ENCODE measurements around the gene POLR3A. TPM values are rescaled to one million over a fixed set of nuclear protein-coding genes. Genes with fewer than 3 reads are reported as not detected.

Gene POLR3A
- total and polyA plus RNA-seq, 9 donors = 4.8 to 15.0 (median 12.8) TPM

GRCh38 chr10:78023741-78024140 is 5.6 kb downstream of the POLR3A start:
- H3K9me3 ChIP-seq = no peaks in the 10 kb centered on the region
- no peaks in the 10 kb centered on the region for H3K36me3 ChIP-seq
- no peak overlapping the region for H3K27ac ChIP-seq
- DNase-seq = no peak
- TF ChIP-seq CTCF (IDR thresholded peaks at IDR 0.05) = no peak
- H3K4me1 ChIP-seq (ENCODE audit: insufficient read depth) = peaks cover 5% of the 10 kb centered on the region
- H3K4me3 ChIP-seq = no peak overlapping the region
- WGBS, 3 donors = 95 to 97% (median 97%) methylated on average over 3 of the region's 3 CpGs
- no peaks in the 10 kb centered on the region for H3K27me3 ChIP-seq
- intact Hi-C loops (cut with DNase I) = no loop called here

GRCh38 chr10:78021201-78021600 is 8.1 kb downstream of the POLR3A start:
- H3K27me3 ChIP-seq = no peaks in the 10 kb centered on the region
- intact Hi-C loops (cut with DNase I) = no loop called here
- TF ChIP-seq CTCF (IDR thresholded peaks at IDR 0.05) (no peak), EP300 (IDR thresholded peaks at IDR 0.05) (no peak), POLR2A (IDR thresholded peaks at IDR 0.05) (no peak)
- no peaks in the 10 kb centered on the region for H3K9me3 ChIP-seq
- H3K4me3 ChIP-seq = no peak overlapping the region
- no peaks in the 10 kb centered on the region for H3K36me3 ChIP-seq
- DNase-seq = no peak
- 77 to 82% (median 81%) methylated on average over 2 of the region's 2 CpGs for WGBS, 3 donors
- H3K27ac ChIP-seq = no peak overlapping the region
- no peaks in the 10 kb centered on the region for H3K4me1 ChIP-seq (ENCODE audit: insufficient read depth)

- Histone ChIP-seq H3K4me1 (ENCODE audit: insufficient read depth) (no peaks in the 10 kb centered on the region), H3K27me3 (no peaks in the 10 kb centered on the region), H3K36me3 (no peaks in the 10 kb centered on the region), H3K27ac (no peak overlapping the region), H3K9me3 (no peaks in the 10 kb centered on the region), H3K4me3 (no peak overlapping the region)
- no peak for TF ChIP-seq EP300 (IDR thresholded peaks at IDR 0.05)
- TF ChIP-seq CTCF (IDR thresholded peaks at IDR 0.05) = no peak
- no peak for TF ChIP-seq POLR2A (IDR thresholded peaks at IDR 0.05)
- no peak for DNase-seq
- WGBS, 3 donors = 75 to 87% (median 84%) methylated on average over 3 of the region's 3 CpGs
- intact Hi-C loops (cut with DNase I) = no loop called here
These were observed 10.1 kb downstream of the POLR3A start for GRCh38 chr10:78019264-78019663.

- Histone ChIP-seq H3K4me3 (no peak overlapping the region), H3K4me1 (ENCODE audit: insufficient read depth) (no peaks in the 10 kb centered on the region), H3K9me3 (no peaks in the 10 kb centered on the region), H3K27ac (no peak overlapping the region), H3K27me3 (no peaks in the 10 kb centered on the region), H3K36me3 (no peaks in the 10 kb centered on the region)
- DNase-seq = no peak
- intact Hi-C loops (cut with DNase I) = no loop called here
- WGBS, 3 donors = 69 to 74% (median 72%) methylated on average over 5 of the region's 5 CpGs
- TF ChIP-seq CTCF (IDR thresholded peaks at IDR 0.05) (no peak), EP300 (IDR thresholded peaks at IDR 0.05) (no peak), POLR2A (IDR thresholded peaks at IDR 0.05) (no peak)
These were observed 11.5 kb downstream of the POLR3A start for GRCh38 chr10:78017856-78018255.

GRCh38 chr10:78015546-78015945 is 13.8 kb downstream of the POLR3A start:
- no peak overlapping the region for H3K4me3 ChIP-seq
- H3K9me3 ChIP-seq = no peaks in the 10 kb centered on the region
- no peak for DNase-seq
- TF ChIP-seq EP300 (IDR thresholded peaks at IDR 0.05) (no peak), CTCF (IDR thresholded peaks at IDR 0.05) (no peak), POLR2A (IDR thresholded peaks at IDR 0.05) (no peak)
- intact Hi-C loops (cut with DNase I) = no loop called here
- no peaks in the 10 kb centered on the region for H3K36me3 ChIP-seq
- WGBS, 3 donors = 43 to 59% (median 43%) methylated on average over 5 of the region's 5 CpGs
- H3K4me1 ChIP-seq (ENCODE audit: insufficient read depth) = no peaks in the 10 kb centered on the region
- no peak overlapping the region for H3K27ac ChIP-seq
- no peaks in the 10 kb centered on the region for H3K27me3 ChIP-seq
